ENCODE data around the gene ZNF593.

The ZNF593 gene

GRCh38 chr1:26169198-26169554 is 532 bp upstream of the ZNF593 start:
- DNase-seq (ENCODE audit: low read depth, low spot score), result no peak

DNA sequence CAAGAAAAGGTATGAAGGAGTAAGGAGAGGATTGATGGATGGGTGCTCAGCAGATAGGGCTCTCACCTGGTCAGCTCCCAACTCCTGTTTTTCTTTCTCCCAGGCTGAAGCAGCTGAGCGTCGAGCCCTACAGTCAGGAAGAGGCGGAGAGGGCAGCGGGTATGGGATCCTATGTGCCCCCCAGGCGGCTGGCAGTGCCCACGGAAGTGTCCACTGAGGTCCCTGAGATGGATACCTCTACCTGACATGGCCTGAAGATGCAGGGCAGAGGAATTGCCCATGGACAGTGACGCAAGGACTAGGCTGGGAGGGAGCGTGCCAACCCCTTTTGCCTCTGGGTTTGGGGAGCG is 739 bp downstream of the ZNF593 start:
- no peak for DNase-seq (ENCODE audit: low read depth, low spot score)

DNA sequence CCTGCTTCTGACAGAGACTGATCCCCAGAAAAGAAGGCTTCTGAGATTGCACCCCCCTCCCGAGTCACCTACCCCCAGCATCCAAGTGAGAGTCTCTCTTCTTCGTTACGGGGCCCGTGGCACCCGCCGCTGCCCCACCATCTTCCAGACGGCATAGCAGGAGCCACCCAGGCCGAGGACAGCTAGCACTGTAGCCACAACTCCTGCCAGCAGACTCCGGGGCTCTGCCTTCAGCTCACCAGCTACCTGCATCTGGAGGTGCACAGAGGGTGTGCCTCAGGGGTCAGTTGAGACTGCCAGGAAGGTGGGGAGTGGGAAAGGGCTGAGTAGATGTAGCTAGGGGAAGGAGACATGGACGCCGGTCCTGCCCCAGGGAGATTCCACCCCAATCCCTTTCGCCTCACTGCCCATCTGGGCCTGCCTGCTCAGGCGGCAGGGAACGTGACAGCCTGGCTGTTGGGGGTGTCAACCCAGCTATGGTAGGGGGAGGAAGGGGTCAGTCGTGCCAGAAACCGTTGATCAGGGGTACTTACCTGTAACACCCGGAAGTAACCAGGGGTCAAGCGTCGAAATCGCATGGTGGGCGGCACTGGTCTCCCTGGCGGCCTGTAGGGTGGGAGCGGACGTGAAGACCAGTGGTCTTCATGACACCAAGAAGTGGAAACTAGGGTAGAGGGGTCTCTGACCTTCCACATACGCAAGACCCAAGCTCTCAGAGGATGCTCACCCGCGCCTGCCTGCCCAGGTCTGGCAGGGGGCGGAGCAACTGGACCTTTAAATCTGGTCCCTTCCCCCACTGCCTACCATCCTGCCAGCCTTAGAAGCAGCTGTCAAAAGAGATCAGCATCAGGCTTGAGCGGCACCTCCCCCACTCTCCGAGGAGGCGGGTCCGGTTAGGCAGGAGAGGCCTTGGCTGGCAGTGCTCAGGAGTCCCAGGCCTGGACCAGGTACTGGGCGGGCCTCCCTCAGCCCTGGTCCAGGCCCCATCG is 1.7 kb downstream of the ZNF593 start, which contains the start of gene ZNF593OS:
ZNF593OS (minus strand) TSS at position 749 of the 989 bp plus-strand sequence; CDS start at position 578, 171 bp downstream.
- peak; percentile 57 for DNase-seq (ENCODE audit: low read depth, low spot score)

GRCh38 chr1:26175346-26175745 is 5.6 kb downstream of the ZNF593 start:
- no peak for DNase-seq (ENCODE audit: low read depth, low spot score)

- DNase-seq (ENCODE audit: low read depth, low spot score), result peak; percentile 96
Observed at GRCh38 chr1:26177182-26177684, 7.5 kb downstream of the ZNF593 start, which contains the start of gene CNKSR1. CNKSR1 (plus strand) TSS chr1:26177491; CDS start chr1:26177548, 57 bp downstream.

- no peak for DNase-seq (ENCODE audit: low read depth, low spot score)
Observed at GRCh38 chr1:26180010-26180506, 10.3 kb downstream of the ZNF593 start.

DNA sequence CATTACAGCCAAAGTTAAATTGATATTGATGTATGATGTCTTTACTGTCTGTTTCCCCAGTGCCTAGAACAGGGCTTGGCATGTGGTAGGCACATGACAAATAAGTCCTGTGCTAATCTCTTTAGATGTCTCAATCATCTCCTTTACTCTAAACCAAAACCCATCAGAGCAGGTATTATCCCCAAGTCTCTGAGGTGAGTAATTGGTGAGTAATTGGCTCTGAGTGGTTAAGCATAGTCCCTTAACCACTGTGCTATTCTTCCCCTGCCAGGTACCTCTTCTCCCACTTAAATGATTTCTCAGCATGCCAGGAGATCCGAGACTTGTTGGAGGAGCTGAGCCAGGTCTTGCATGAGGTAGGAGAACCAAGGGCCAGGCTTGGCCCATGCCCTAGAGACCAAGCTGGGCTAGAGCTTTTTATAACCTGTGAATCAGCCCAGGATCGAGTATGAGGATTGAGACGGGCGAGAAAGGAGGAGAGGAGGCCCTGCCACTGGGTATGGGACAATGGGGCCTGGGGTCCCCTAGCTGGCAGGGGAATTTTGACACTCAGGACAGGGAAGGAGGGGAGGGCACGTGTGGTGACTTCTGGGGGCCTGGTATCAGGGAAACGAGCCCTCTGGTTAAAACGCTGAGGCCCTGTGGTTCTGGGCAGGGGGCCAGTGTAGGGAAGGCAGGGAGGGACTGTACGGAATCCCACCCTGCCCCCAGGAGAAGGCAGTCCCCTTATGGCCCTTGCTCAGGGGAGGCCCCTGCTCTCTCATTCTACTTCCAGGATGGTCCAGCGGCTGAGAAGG is 12.1 kb downstream of the ZNF593 start:
- no peak for DNase-seq (ENCODE audit: low read depth, low spot score)

GRCh38 chr1:26182383-26182696 is 12.6 kb downstream of the ZNF593 start:
- DNase-seq (ENCODE audit: low read depth, low spot score), result no peak

DNA sequence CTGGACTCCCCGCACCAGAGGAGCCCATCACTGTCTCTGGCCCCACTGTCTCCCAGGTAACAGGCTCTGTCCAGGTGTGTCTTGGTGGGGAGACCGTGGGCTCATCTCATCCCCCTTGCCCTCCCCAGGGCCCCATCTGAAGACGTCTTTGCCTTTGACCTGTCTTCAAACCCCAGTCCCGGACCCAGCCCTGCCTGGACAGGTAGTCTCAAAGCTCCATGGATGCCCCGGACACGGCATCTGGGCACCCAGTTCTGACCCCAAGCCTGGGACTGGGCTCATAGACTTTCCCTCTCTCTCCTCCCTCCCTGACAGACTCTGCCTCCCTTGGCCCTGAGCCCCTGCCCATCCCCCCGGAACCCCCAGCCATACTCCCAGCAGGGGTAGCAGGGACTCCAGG is 14.4 kb downstream of the ZNF593 start:
- DNase-seq (ENCODE audit: low read depth, low spot score), result no peak

DNA sequence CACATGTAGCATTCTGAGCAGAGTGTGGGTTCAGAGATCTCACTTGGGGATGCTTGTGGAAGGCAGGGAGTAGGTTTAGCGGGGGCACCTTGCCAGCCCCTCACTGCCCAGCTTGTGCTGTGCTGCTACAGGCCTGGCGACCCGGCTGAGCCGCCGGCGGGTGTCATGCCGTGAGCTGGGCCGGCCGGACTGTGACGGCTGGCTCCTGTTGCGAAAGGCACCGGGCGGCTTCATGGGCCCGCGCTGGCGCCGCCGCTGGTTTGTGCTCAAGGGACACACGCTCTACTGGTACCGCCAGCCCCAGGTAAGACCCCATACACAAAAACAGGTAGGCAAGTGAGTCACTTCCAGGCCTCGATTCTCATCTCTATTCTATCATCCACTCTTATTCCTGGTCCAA is 15.2 kb downstream of the ZNF593 start:
- DNase-seq (ENCODE audit: low read depth, low spot score), result no peak

- no peak for DNase-seq (ENCODE audit: low read depth, low spot score)
Observed at GRCh38 chr1:26187882-26188281, 18.2 kb downstream of the ZNF593 start.

DNA sequence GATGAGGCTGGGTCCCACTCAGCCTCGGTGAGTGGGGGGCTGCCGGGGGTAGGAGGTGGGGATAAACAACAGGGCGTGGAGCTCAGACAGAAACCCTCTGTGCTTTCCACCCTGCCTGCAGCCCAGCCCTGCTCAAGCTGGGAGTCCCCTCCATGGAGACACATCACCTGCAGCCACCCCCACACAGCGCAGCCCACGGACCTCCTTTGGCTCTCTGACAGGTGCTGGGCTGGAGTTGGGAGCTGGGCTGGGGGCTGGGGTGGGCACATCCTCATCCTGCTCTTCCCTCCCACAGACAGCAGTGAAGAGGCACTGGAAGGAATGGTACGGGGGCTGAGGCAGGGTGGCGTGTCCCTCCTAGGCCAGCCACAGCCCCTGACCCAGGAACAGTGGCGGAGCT is 18.8 kb downstream of the ZNF593 start:
- DNase-seq (ENCODE audit: low read depth, low spot score), result no peak

- DNase-seq (ENCODE audit: low read depth, low spot score), result no peak
Observed at GRCh38 chr1:26189331-26189730, 19.6 kb downstream of the ZNF593 start.

DNA sequence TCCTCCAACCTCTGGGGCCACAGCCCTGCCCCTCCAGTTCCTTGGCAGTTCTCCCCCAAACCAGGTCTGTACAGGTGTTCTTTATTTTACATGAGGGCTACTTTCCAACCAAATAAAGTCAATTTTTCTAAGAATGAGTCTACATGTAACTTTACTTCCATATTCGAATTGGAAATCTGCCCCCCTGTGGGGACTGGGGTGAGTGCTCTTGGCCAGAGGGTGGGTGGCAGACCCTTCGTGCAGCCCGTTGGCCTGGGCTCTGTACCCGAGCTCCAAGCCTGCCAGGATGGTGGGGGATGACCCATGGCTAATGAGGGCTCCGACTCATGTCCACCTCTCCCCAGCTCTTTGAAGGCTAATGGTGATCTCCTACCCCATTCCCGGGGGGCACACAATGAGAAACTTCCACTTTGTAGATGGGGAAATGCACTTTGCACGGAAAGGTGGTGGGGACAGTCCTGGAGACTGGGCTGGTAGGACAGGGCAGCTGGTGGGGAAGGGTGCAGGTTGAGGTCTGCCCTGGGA is 20.1 kb downstream of the ZNF593 start:
- no peak for DNase-seq (ENCODE audit: low read depth, low spot score)

DNA sequence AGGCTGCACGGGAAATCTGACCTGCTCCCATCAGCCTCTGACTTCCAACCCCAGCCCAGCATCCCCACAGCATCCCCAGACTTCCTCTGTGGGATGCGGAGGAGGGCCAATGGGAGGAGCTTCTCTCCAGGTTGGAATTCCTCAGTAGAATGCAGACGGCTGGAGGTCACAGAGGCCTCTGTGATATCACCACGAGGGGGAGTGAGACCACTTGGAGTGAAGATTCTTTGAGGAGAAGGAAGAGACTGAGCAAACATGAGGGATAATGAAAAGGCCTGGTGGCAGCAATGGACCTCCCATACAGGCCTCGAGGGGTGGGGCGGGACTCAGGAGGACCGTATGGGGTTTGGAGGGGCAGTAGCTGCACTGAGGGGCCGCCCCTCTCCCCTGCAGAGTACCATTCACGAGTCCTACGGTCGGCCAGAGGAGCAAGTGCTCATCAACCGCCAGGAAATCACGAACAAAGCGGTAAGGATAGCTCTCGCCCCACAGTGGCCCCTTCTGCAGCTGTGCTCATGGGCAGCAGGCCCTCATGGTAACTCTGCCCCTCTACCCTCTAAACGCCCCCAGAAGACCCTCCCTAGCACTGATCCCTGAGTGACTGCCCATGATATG is 20.8 kb downstream of the ZNF593 start, which contains the start of gene CATSPER4:
CATSPER4 (plus strand) TSS at position 230 of the 615 bp plus-strand sequence; CDS start at position 256, 26 bp downstream.
- DNase-seq (ENCODE audit: low read depth, low spot score), result peak; percentile 93

DNA sequence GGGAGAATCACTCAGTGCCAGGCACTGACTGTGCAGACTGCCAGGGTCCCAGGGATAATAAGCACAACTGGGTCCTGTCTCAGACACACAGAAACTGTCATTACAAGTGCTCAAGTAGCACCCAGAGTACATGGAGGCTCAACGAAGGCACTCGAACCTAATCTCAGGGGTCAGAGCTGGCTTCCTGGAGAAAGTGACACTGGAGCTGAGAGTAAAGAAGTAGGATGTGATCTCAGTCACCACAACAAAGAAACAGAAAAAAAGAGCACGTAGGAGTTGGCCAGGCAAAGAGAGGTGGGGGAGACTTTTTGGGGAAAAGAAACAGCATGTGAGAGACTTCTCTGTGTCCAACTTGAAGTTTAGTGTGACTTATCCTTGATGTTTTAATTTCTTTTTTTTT is 22.0 kb downstream of the ZNF593 start:
- DNase-seq (ENCODE audit: low read depth, low spot score), result no peak

GRCh38 chr1:26195805-26196204 is 26.1 kb downstream of the ZNF593 start:
- no peak for DNase-seq (ENCODE audit: low read depth, low spot score)

DNA sequence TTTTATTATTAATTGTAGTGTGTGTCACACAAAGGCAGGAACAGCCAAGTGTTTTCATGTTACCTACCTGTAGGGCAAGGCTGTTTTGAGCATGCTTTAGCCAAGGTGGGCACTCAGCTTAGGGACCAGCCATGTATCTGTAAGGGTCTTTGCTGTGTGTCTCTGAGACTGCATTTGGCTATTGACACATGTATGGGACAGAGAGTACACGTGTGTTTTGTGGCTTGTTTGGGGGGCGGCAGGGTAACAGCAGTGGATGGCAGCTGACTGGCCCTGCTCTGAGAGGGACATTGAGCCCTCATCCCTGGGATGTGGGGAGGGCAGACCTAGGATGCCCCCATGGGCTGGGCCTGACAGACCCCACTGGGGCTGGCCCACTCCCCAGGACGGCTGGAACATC is 27.6 kb downstream of the ZNF593 start:
- no peak for DNase-seq (ENCODE audit: low read depth, low spot score)

DNA sequence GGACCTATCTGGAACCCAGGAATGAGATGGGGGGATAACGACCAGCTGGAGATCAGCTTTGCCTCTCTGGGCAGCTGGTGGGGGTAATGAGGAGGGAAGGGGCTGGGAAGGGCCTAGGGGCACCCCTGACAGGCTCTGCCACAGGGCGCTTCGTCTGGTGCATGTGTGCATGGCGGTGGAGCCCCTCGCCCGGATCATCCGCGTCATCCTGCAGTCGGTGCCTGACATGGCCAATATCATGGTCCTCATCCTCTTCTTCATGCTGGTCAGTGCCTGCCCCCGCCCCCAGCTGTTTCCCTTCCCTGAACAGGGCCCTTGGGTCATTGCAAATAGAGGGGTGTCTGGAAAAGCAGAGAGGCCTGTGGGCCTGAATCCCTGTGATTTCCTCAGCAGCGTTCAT is 28.1 kb downstream of the ZNF593 start:
- DNase-seq (ENCODE audit: low read depth, low spot score), result no peak

- DNase-seq (ENCODE audit: low read depth, low spot score), result no peak
Observed at GRCh38 chr1:26200413-26200812, 30.7 kb downstream of the ZNF593 start.

GRCh38 chr1:26203642-26204318 is 34.1 kb downstream of the ZNF593 start:
- peak; percentile 10 for DNase-seq (ENCODE audit: low read depth, low spot score)

All from ELF-1 (cell line).